Suprapubic skin (tissue), 4 donors: Measurements from ENCODE around the gene TNS2. TPM values are rescaled to one million over a fixed set of nuclear protein-coding genes. Genes with fewer than 3 reads are reported as not detected.
A peak's percentile ranks its signal among the peaks of the same experiment; 100 is the strongest.

Source experiments
- DNase-seq, 2 donors: peaks; one replicate each; pipeline ENCODE4 v3.0.0-alpha.2; 2019; ENCODE audit warnings: low spot score in 2 of 2
- H3K27ac ChIP-seq: fragments of 200-600 bp; sonication (generic); one replicate; pipeline ENCODE4 v1.5.1; 2019
- H3K27me3 ChIP-seq: fragments of 200-600 bp; sonication (generic); one replicate; pipeline ENCODE4 v1.5.1; 2019
- H3K36me3 ChIP-seq: fragments of 200-600 bp; sonication (generic); one replicate; pipeline ENCODE4 v1.5.1; 2019
- H3K4me1 ChIP-seq: fragments of 200-600 bp; sonication (generic); one replicate; pipeline ENCODE4 v1.5.1; 2019
- H3K4me3 ChIP-seq: fragments of 200-600 bp; sonication (generic); one replicate; pipeline ENCODE4 v1.5.1; 2019; ENCODE audit warnings: mild to moderate bottlenecking
- H3K9me3 ChIP-seq: fragments of 200-600 bp; sonication (generic); one replicate; pipeline ENCODE4 v1.5.1; 2019
- EP300 ChIP-seq: sonication (generic); formaldehyde crosslinking; IDR thresholded peaks from one replicate; pipeline ENCODE4 v1.6.1; 2017; ENCODE audit warnings: antibody characterized with exemption
- POLR2A ChIP-seq, 2 donors: fragments of 450-650 bp; IDR thresholded peaks; one replicate each; pipeline ENCODE4 v1.6.1; 2017; ENCODE audit warnings: antibody characterized with exemption in 2 of 2, mild to moderate bottlenecking in 2 of 2, moderate library complexity in 2 of 2
- POLR2AphosphoS5 ChIP-seq, 3 donors: sonication (generic); formaldehyde crosslinking; IDR thresholded peaks; one replicate each; pipeline ENCODE4 v1.6.1; 2017; ENCODE audit warnings: antibody characterized with exemption in 3 of 3
- WGBS: methylation state at CpG from one replicate; pipeline ENCODE4 v1.1.5; 2018; 5-methylcytosine and 5-hydroxymethylcytosine counted together
- total RNA-seq, 4 donors: library from RNA; depleted of rRNA; stranded (reverse); fragments of >200 nt; gene quantifications; one replicate each; pipeline ENCODE4 v1.1.0, GENCODE V29; 2016
- TF ChIP-seq, protein P1 (sequence below), 2 donors: fragments of 200-600 bp in 1 of 2; fragments of 450-650 bp in 1 of 2; sonication (generic) in 1 of 2; IDR thresholded peaks; one replicate each; pipeline ENCODE4 v1.5.1; 2016 to 2019; ENCODE audit warnings: antibody characterized with exemption in 2 of 2, mild to moderate bottlenecking in 1 of 2, moderate library complexity in 1 of 2

Gene TNS2
- total RNA-seq, 4 donors from 2014 or later: 22.8 to 122 (median 78.2) TPM

DNA sequence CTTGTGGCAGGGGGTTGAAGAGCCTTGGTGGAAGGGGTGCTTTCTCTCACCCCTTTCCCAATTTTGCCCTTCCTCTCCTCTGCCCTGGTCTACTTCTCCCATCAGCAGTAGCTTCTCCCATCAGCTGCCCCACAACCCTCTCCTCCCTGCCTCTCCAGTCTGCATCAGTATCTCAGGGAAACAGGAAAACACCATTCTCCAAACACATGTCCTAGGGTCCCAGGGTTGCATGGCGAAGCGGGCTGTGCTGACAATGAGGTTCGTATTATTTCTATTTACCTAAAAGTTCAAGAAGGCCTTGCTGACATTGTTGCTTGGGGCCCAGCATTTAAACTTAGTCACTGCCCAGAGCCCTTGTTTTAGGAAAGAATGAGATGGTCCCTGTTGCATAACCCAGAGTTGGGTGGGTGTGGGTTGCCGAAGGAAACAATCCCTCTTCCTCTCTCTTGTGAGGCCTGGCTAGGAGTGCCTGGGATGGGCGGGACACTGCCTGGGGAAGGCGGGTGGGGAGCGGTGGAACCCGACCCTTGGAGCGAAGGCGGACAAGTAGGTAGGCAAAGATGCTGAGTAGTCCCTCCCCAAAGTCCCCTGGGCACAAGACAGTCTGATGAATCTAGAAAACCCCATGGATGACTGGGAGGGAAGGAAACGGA lies 46.4 kb downstream of the TNS2 start:
- H3K27ac ChIP-seq: peak overlapping the region; percentile 85
- H3K9me3 ChIP-seq: no peaks in the 10 kb centered on the region
- H3K27me3 ChIP-seq: no peaks in the 10 kb centered on the region
- peak; percentile 88 to 90 for DNase-seq
- 37% methylated on average over 11 of the region's 11 CpGs for WGBS
- H3K36me3 ChIP-seq: peaks cover 1% of the 10 kb centered on the region
- peak in 2 of 3 donors; percentile 59 to 61 for TF ChIP-seq POLR2AphosphoS5 (IDR thresholded peaks at IDR 0.05)
- TF ChIP-seq, protein P1, sequence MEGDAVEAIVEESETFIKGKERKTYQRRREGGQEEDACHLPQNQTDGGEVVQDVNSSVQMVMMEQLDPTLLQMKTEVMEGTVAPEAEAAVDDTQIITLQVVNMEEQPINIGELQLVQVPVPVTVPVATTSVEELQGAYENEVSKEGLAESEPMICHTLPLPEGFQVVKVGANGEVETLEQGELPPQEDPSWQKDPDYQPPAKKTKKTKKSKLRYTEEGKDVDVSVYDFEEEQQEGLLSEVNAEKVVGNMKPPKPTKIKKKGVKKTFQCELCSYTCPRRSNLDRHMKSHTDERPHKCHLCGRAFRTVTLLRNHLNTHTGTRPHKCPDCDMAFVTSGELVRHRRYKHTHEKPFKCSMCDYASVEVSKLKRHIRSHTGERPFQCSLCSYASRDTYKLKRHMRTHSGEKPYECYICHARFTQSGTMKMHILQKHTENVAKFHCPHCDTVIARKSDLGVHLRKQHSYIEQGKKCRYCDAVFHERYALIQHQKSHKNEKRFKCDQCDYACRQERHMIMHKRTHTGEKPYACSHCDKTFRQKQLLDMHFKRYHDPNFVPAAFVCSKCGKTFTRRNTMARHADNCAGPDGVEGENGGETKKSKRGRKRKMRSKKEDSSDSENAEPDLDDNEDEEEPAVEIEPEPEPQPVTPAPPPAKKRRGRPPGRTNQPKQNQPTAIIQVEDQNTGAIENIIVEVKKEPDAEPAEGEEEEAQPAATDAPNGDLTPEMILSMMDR (IDR thresholded peaks at IDR 0.05): no peak
- peaks cover 46% of the 10 kb centered on the region for H3K4me1 ChIP-seq
- peak overlapping the region; percentile 61 for H3K4me3 ChIP-seq

DNA sequence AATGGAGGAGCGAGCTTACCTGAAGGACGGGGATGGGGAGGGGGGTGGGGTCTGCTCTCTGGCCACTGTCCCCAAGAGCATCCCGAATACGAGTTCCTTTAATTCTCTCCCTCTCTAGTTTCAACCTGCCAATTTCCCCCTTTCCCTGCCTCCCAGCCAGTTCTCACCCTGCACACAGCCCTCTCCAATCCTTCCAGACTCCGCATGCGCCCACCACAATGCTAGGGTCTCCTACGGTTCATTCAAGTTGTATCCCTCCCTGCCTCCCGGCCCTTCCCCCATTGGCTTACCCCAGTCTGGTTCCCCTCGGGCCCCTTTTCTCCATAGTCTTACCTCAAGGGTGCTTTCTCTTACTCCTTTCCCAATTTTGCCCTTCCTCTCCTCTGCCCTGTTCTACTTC lies 46.9 kb downstream of the TNS2 start:
- Histone ChIP-seq H3K27me3 (no peaks in the 10 kb centered on the region), H3K36me3 (peaks cover 4% of the 10 kb centered on the region), H3K9me3 (no peaks in the 10 kb centered on the region), H3K27ac (peak overlapping the region; percentile 85), H3K4me3 (peak overlapping the region; percentile 61), H3K4me1 (peaks cover 46% of the 10 kb centered on the region)
- DNase-seq: peak; percentile 57 to 68
- TF ChIP-seq EP300: no peak
- WGBS: 30% methylated on average over 9 of the region's 9 CpGs

DNA sequence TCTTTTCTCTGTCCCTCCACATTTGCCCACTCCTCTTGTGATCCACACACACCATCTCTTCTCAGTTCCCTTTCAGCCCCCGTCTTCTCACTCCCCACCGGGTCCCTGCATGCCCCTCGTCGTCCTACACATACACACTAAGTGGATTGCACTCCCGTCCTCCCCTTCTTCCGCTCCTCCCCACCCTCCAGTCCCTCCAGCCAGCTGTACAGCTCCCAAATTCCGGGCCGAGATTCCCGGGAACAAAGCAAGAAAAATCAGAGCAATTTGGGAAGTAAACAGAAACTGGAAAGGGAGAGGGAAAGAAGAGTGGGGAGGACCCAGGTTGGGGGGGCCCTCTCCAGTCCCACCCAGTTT lies 47.3 kb downstream of the TNS2 start:
- 5% methylated on average over 9 of the region's 9 CpGs for WGBS

DNA sequence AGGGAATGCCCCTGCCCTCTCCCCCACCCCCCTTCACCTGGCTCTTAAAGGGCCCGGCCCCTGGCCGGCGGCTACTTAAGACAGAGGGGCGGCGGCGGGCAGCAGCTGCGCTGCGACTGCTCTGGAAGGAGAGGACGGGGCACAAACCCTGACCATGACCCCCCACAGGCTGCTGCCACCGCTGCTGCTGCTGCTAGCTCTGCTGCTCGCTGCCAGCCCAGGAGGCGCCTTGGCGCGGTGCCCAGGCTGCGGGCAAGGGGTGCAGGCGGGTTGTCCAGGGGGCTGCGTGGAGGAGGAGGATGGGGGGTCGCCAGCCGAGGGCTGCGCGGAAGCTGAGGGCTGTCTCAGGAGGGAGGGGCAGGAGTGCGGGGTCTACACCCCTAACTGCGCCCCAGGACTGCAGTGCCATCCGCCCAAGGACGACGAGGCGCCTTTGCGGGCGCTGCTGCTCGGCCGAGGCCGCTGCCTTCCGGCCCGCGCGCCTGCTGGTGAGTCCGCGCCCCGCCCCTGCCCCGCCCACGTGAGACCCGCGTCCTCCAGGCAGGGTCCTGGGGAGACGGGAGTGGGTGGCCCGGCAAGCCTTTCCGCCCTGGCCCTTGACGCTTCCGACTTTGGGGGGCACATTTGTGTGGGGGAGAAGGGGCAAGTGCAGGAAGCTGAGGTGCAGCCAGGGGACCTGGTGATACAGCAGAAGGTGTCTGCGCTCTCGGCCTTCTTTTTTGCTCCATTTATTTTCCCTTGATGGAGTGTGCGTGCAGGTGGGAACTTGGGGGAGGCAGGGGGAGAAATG lies 47.9 kb downstream of the TNS2 start, which contains the start of gene IGFBP6:
TSS of gene IGFBP6 (plus strand) at position 104 of the 790 bp plus-strand sequence. CDS start at position 155, 51 bp downstream.
- Histone ChIP-seq H3K9me3 (no peaks in the 10 kb centered on the region), H3K27me3 (no peaks in the 10 kb centered on the region), H3K4me1 (peaks cover 46% of the 10 kb centered on the region), H3K36me3 (peaks cover 4% of the 10 kb centered on the region), H3K27ac (peak within 1 kb of the TSS; percentile 85), H3K4me3 (peak within 1 kb of the TSS; percentile 61)
- peak; percentile 83 to 84 for DNase-seq
- no peak for TF ChIP-seq EP300
- 3% methylated on average over 17 of the region's 51 CpGs for WGBS

More for the DNA sequence above, 47.3 kb downstream of the TNS2 start:
- H3K27me3 ChIP-seq: no peaks in the 10 kb centered on the region
- H3K27ac ChIP-seq: peak overlapping the region; percentile 85
- TF ChIP-seq POLR2A (IDR thresholded peaks at IDR 0.05): no peak
- TF ChIP-seq, protein P1 (IDR thresholded peaks at IDR 0.05): no peak
- no peak for TF ChIP-seq EP300
- no peak for TF ChIP-seq POLR2AphosphoS5 (IDR thresholded peaks at IDR 0.05)
- H3K36me3 ChIP-seq: peaks cover 4% of the 10 kb centered on the region
- peak overlapping the region; percentile 61 for H3K4me3 ChIP-seq
- DNase-seq: no peak
- H3K4me1 ChIP-seq: peaks cover 46% of the 10 kb centered on the region
- no peaks in the 10 kb centered on the region for H3K9me3 ChIP-seq

DNA sequence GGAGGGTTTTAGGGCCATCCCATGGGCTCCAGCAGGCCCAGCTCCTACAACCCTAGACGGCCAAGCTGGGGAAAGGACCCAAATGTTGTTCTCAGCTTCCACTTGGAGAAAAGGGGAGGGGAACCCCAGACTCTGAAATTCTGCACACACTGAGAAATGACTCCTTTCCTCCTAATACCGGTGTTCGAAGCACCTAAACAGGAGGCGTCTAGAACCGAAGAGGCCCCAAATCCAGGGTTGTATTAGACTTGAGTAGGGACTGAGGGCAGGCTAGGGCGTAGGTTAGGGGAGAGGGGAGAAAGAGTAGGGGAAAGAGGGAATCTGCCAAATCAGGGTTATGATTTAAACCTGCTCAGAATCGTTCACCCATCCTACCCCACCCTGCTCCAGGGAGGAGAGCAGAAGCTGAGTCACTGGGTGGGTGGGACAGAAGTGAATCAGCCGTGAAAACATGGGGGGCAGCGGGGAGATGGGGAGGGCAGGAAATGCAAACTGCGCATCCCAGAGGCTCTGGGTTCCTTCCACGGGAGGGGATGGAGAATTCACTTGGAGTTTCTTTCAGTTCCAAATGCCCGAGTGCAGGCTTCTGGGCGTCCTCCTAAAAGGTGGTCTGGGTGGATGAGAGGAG lies 48.6 kb downstream of the TNS2 start:
- Histone ChIP-seq H3K27ac (peak overlapping the region; percentile 85), H3K36me3 (peaks cover 4% of the 10 kb centered on the region), H3K27me3 (no peaks in the 10 kb centered on the region), H3K4me1 (peaks cover 48% of the 10 kb centered on the region), H3K9me3 (no peaks in the 10 kb centered on the region), H3K4me3 (peak overlapping the region; percentile 61)
- WGBS: 34% methylated on average over 13 of the region's 13 CpGs
- DNase-seq: peak; percentile 65 to 78
- TF ChIP-seq POLR2A (IDR thresholded peaks at IDR 0.05) (no peak), EP300 (no peak), POLR2AphosphoS5 (IDR thresholded peaks at IDR 0.05) (no peak)
- TF ChIP-seq, protein P1 (IDR thresholded peaks at IDR 0.05): no peak
